Activated CD4-positive, alpha-beta T cell treated with anti-CD3 and anti-CD28 coated beads, Interleukin-2, amount 10 ng/mL, durations not matched to agents 24 days and 14 days (primary cell): ENCODE results near the gene MON2. TPM values are rescaled to one million over a fixed set of nuclear protein-coding genes. Genes with fewer than 3 reads are reported as not detected.

Experiments
- DNase-seq: peaks from one replicate; pipeline ENCODE4 v3.0.0; 2022
- H3K27ac Mint-ChIP-seq: one replicate; pipeline ENCODE4 v1.8.0; 2022; ENCODE audit warnings: mild to moderate bottlenecking, mixed read lengths
- H3K27me3 Mint-ChIP-seq: one replicate; pipeline ENCODE4 v1.8.0; 2022; ENCODE audit warnings: mixed read lengths
- H3K36me3 Mint-ChIP-seq: one replicate; pipeline ENCODE4 v1.8.0; 2022; ENCODE audit warnings: low read depth, mild to moderate bottlenecking, mixed read lengths
- H3K4me1 Mint-ChIP-seq: one replicate; pipeline ENCODE4 v1.8.0; 2021; ENCODE audit warnings: mixed read lengths
- H3K4me3 Mint-ChIP-seq: one replicate; pipeline ENCODE4 v1.8.0; 2022; ENCODE audit warnings: mild to moderate bottlenecking, moderate library complexity, mixed read lengths
- H3K9me3 Mint-ChIP-seq: one replicate; pipeline ENCODE4 v1.8.0; 2021; ENCODE audit warnings: mixed read lengths
- intact Hi-C: fragments of 100-400 bp; cut with micrococcal nuclease; formaldehyde crosslinking; loops from one replicate; pipeline ENCODE4 v1.15.1; 2023
- total RNA-seq: library from RNA; stranded (reverse); gene quantifications from 2 replicates; pipeline ENCODE4 v1.2.3, GENCODE V29; 2022

The MON2 gene
- total RNA-seq, 1 donor from 2014 or later, result 36.4 TPM

DNA sequence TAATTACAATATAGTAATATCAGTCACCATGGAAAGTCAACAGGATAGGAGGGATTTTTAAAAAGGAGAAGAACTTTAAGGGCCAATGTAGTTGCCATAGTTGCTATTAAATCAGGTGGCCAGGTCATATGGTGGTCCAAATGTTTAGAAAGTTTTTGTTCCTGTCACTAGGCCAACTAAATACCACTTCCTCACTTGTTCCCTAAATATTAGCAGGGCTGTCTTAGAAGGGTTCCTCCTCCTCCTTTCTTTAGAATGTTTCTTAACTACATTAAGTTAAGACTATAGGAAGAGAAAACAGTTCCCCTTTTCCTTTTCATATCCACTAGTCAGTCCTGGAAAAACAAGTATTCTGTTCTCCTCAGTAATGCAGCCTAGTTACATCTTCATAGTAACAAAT lies 50.3 kb downstream of the MON2 start:
- DNase-seq, result no peak
- Mint-ChIP-seq H3K36me3 (peaks cover 36% of the 10 kb centered on the region), H3K27ac (no peak overlapping the region), H3K4me1 (peaks cover 10% of the 10 kb centered on the region), H3K27me3 (no peaks in the 10 kb centered on the region), H3K9me3 (peaks cover 15% of the 10 kb centered on the region), H3K4me3 (no peak overlapping the region)
- intact Hi-C loops, result no loop called here

DNA sequence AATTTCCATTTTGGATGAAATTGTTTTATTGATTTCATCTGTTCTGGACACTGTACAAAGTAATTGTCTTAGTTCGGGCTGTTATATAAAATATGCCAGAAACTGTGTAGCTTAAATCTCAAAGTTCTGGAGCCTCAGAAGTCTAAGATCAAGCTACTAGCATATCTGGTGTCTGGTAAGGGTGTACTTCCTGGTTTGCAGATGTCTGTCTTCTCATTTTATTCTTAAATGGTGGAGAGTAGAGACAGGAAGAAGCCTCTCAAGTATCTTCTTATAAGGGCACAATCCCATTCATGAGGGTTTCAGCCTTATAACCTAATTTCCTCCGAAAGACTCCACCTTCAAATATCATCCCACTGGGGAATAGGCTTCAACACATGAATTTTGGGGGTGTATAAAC lies 51.3 kb downstream of the MON2 start:
- H3K27me3 Mint-ChIP-seq, result no peaks in the 10 kb centered on the region
- H3K36me3 Mint-ChIP-seq, result peaks cover 32% of the 10 kb centered on the region
- H3K27ac Mint-ChIP-seq, result no peak overlapping the region
- intact Hi-C loops, result no loop called here
- peaks cover 14% of the 10 kb centered on the region for H3K4me1 Mint-ChIP-seq
- peaks cover 13% of the 10 kb centered on the region for H3K9me3 Mint-ChIP-seq
- no peak for DNase-seq
- no peak overlapping the region for H3K4me3 Mint-ChIP-seq

DNA sequence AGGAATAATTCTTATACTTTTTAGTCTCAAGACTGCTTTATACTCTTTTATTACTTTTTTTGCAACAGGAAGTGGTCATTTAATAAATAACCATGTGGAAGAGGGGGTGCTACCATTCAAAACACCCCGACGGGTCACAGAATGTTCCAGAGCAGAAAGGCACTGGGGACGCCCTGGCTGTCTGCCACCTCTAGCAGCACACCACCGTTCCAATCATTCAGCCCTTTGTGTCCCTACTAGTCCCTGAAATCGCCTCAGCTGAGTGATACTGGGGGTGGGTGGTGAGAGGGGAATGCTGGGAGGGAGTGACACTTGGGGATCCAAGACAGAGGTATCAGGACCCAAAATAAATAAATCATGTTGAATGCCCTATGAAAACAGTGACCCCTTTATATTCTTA lies 52.4 kb downstream of the MON2 start:
- H3K4me1 Mint-ChIP-seq, result peaks cover 20% of the 10 kb centered on the region
- H3K4me3 Mint-ChIP-seq, result no peak overlapping the region
- H3K36me3 Mint-ChIP-seq, result peaks cover 26% of the 10 kb centered on the region
- H3K9me3 Mint-ChIP-seq, result peaks cover 10% of the 10 kb centered on the region
- no peak for DNase-seq
- intact Hi-C loops, result no loop called here
- H3K27ac Mint-ChIP-seq, result no peak overlapping the region
- no peaks in the 10 kb centered on the region for H3K27me3 Mint-ChIP-seq

DNA sequence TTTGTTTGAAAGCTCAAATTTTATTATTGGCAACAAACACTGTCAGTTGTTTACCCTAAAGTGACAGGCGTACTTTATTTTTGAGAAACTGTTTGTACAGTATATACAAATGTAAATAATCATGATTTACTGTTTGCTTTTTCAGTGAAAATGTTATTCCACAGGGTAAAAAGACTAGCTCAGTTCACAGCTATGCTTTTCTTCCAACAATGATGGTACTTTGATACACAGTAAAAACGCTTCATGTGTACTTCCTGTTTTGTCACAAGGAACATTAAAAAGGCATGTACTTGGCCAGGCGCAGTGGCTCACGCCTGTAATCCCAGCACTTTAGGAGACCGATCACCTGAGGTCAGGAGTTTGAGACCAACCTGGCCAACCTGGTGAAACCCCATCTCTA lies 53.7 kb downstream of the MON2 start:
- intact Hi-C loops, result loop anchor here (5.0 kb wide), 1 partner anchor 277 kb away; no protein-coding TSS in a partner anchor

DNA sequence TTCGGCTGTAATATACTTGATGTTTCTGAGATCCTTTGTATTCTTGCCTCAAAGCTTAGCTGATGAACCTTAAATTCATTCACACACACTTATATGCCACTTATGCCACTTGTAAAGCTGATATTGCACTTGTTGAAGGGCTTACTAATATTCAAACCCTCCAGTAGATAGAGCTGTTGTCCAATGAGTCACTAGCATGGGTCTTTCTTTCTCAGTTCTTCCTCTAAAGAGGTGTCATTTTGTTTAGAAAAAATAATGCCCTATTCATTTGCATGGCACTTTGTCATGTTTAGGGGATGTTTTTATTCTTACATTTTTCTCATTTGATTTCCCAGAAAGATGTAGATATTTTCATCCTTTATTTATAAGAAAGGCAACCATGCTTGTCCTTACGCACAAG lies 56.4 kb downstream of the MON2 start:
- Mint-ChIP-seq H3K36me3 (peaks cover 19% of the 10 kb centered on the region), H3K27me3 (no peaks in the 10 kb centered on the region), H3K27ac (no peak overlapping the region), H3K4me1 (peaks cover 23% of the 10 kb centered on the region), H3K4me3 (no peak overlapping the region), H3K9me3 (no peaks in the 10 kb centered on the region)
- intact Hi-C loops, result loop anchor here (5.0 kb wide), 1 partner anchor 274 kb away; no protein-coding TSS in a partner anchor
- no peak for DNase-seq

More for the DNA sequence above, 53.7 kb downstream of the MON2 start:
- Mint-ChIP-seq H3K4me1 (peaks cover 25% of the 10 kb centered on the region), H3K27ac (no peak overlapping the region), H3K36me3 (peaks cover 20% of the 10 kb centered on the region), H3K9me3 (peaks cover 6% of the 10 kb centered on the region), H3K27me3 (no peaks in the 10 kb centered on the region), H3K4me3 (no peak overlapping the region)
- DNase-seq, result no peak

DNA sequence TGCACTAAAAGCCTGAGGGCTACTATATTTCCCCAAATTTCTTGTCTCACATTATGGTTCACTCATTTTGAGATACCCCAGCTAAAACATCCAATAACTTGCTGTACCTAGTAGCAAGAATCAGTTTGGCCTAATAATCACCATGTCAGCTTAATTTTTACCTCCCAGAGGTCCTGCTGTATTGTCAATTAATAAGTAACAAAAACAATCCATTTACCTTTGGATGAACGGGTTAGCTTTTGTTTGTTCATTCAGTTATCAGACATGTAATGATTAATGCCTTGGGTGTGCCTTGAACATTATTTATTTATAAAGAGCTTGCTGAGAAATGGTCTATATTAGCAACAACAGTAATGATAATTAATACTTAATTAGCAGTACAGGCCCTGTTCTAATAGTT lies 57.0 kb downstream of the MON2 start:
- no peak overlapping the region for H3K4me3 Mint-ChIP-seq
- H3K9me3 Mint-ChIP-seq, result no peaks in the 10 kb centered on the region
- H3K27ac Mint-ChIP-seq, result no peak overlapping the region
- intact Hi-C loops, result loop anchor here (5.0 kb wide), 1 partner anchor 274 kb away; no protein-coding TSS in a partner anchor
- DNase-seq, result no peak
- no peaks in the 10 kb centered on the region for H3K27me3 Mint-ChIP-seq
- H3K36me3 Mint-ChIP-seq, result peaks cover 16% of the 10 kb centered on the region
- H3K4me1 Mint-ChIP-seq, result peaks cover 19% of the 10 kb centered on the region

DNA sequence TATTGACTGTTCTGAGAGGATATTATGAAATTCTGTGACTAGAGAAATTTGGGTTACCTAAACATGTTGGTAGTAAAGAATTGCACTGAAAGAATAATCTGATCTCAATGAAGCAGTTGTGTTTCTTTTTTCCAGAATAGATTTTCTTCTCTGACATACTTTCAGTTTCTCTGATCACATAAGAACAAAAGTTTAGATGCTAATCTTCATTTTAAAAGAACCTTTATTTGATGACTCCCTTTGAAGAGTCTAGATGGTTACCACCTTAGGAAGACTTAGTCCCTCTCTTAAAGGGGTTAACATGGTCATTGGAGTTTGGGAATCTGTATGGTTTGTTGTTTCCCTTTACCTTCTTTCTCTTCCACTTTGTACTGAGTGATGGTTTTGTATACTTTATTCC lies 58.6 kb downstream of the MON2 start:
- Mint-ChIP-seq H3K4me3 (peak overlapping the region; percentile 10), H3K27ac (no peak overlapping the region), H3K36me3 (peaks cover 22% of the 10 kb centered on the region), H3K4me1 (peaks cover 19% of the 10 kb centered on the region), H3K27me3 (no peaks in the 10 kb centered on the region), H3K9me3 (no peaks in the 10 kb centered on the region)
- DNase-seq, result no peak
- intact Hi-C loops, result no loop called here

DNA sequence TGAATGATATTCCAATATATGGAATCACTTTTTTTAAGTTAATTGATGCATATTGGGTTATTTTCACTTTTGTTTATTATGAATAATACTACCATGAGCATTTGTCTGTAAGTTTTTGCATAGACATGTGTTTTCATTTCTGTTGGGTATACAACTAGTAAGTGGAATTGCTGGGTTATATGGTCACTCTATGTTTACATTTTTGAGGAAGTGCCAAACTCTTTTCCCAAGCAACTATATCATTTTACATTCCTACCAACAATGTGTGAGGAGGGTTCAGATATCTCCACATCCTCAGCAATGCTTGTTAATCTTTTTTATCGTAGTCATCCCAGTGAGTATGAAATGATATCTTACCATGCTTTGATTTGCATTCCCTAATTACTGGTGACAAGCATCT lies 64.0 kb downstream of the MON2 start:
- H3K4me1 Mint-ChIP-seq, result peaks cover 4% of the 10 kb centered on the region
- H3K4me3 Mint-ChIP-seq, result no peak overlapping the region
- peaks cover 35% of the 10 kb centered on the region for H3K36me3 Mint-ChIP-seq
- intact Hi-C loops, result no loop called here
- DNase-seq, result no peak
- no peak overlapping the region for H3K27ac Mint-ChIP-seq
- no peaks in the 10 kb centered on the region for H3K27me3 Mint-ChIP-seq
- H3K9me3 Mint-ChIP-seq, result no peaks in the 10 kb centered on the region

DNA sequence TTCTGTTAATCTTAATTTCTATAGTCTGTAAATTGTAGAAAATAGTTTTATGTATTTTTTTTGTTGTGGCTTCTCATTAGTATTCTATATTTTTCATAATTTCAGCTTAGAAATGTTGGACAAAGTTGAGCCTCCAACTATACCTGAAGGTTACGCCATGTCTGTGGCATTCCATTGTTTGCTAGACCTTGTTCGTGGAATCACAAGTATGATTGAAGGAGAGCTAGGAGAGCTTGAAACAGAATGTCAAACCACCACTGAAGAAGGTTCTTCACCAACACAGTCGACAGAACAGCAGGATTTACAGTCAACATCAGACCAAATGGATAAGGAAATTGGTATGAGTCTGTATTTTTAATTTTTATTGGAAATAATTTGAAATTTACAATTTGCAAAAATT lies 65.7 kb downstream of the MON2 start:
- H3K4me3 Mint-ChIP-seq, result no peak overlapping the region
- H3K4me1 Mint-ChIP-seq, result peaks cover 2% of the 10 kb centered on the region
- no peak for DNase-seq
- H3K9me3 Mint-ChIP-seq, result no peaks in the 10 kb centered on the region
- intact Hi-C loops, result no loop called here
- no peak overlapping the region for H3K27ac Mint-ChIP-seq
- H3K36me3 Mint-ChIP-seq, result peaks cover 39% of the 10 kb centered on the region
- no peaks in the 10 kb centered on the region for H3K27me3 Mint-ChIP-seq

DNA sequence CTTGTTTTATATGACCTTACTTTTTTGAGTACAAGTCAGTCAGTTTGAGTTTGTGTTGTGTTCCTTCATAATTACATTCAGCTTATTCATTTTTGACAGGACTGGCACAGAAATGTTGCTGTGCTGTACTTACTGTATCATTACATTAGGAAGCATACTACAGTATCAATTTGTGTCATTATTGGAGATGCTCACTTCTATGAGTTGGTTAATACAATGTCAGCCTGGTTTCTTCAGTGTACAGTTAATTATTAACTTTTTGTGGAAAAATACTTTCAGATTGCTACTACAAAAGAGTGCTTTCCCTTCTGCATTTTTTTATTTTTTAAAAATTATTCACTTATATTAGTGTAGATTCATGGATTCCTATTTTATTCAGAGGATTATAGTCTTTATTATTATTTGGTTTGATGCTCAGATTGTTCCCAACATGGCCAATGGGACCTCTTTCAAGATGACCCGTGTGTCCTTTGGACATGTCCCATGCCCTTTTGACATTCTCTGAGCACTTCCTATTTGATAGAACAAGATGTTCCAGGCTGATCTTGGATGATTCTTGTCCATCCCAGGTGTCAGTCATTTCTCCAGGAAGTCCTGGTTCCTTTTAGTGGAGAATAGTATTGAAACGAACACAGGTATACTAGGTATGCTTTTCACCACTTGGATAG lies 66.6 kb downstream of the MON2 start:
- Mint-ChIP-seq H3K27ac (no peak overlapping the region), H3K4me1 (peaks cover 2% of the 10 kb centered on the region), H3K4me3 (no peak overlapping the region), H3K27me3 (no peaks in the 10 kb centered on the region), H3K9me3 (no peaks in the 10 kb centered on the region), H3K36me3 (peaks cover 38% of the 10 kb centered on the region)
- no peak for DNase-seq
- intact Hi-C loops, result no loop called here

DNA sequence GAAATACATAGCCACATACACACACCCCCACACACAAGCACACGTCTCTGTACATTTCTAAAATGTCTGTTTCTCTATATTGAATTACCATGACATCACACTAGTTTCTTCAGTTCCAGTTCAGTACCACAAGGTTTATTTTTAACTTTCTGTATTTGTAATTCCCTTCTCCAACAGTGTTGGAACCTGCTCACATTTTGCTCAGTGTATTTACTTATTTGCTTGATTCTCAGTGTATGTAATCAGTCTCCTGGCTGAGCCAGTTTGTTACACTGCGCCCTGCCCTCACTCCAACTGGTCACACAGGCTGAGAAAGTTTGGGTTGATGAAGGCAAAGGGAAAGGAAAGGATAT lies 67.1 kb downstream of the MON2 start:
- Mint-ChIP-seq H3K9me3 (no peaks in the 10 kb centered on the region), H3K27ac (no peak overlapping the region), H3K27me3 (no peaks in the 10 kb centered on the region), H3K36me3 (peaks cover 37% of the 10 kb centered on the region), H3K4me3 (no peak overlapping the region), H3K4me1 (peaks cover 2% of the 10 kb centered on the region)
- DNase-seq, result no peak
- intact Hi-C loops, result no loop called here

DNA sequence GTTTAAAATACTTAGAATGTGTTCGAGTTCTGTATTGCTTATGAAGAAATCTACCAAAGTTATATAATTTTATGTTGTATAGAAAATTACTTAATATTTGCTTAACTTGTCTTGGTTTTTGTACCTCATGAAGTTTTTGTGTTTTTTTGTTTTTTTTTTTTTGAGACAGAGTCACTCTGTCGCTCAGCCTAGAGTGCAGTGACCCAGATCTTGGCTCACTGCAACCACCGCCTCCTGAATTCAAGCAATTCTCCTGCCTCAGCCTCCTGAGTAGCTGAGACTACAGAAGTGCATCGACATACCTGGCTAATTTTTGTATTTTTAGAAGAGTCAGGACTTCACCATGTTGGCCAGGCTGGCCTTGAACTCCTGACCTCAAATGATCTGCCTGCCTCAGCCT lies 69.9 kb downstream of the MON2 start:
- Mint-ChIP-seq H3K4me1 (peaks cover 2% of the 10 kb centered on the region), H3K36me3 (peaks cover 34% of the 10 kb centered on the region), H3K4me3 (no peak overlapping the region), H3K27me3 (no peaks in the 10 kb centered on the region), H3K27ac (no peak overlapping the region), H3K9me3 (no peaks in the 10 kb centered on the region)
- intact Hi-C loops, result no loop called here
- DNase-seq, result no peak

DNA sequence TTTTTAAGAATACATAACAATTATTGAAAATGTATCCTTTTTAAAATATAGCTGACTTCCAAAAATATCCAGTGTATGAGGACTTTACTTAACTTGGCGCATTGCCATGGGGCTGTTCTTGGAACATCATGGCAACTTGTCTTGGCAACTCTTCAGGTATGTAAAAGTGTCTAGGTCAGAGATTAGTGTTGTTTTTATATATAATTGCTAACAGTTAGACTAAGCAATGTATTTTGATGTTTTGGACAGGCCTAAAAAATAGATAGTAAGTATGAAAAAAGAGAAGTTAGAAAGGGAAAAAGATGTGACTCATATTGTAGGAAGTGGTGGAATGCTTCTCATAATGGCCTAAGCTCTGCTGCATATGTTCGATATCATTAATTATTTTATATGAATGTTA lies 70.9 kb downstream of the MON2 start:
- Mint-ChIP-seq H3K9me3 (no peaks in the 10 kb centered on the region), H3K27ac (no peak overlapping the region), H3K4me1 (peaks cover 5% of the 10 kb centered on the region), H3K36me3 (peaks cover 34% of the 10 kb centered on the region), H3K27me3 (no peaks in the 10 kb centered on the region), H3K4me3 (no peak overlapping the region)
- no peak for DNase-seq
- intact Hi-C loops, result no loop called here

DNA sequence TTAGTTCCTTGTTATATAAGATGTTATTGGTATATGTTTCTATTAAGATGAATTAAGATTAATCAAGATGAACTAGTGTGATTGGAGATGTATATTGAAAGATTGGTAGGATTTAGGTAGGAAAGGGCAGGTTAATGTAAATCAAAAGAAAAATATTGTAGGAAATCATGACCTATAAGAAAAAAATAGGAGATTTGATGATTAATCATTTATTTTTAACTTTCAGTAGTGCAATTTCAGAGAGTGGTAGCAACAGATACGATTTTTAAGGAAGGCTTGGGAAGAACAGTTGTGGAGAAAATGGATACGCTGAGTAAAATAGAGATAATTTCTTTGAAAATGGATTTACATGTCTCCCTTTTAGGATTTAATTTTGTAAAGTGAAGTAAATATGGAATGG lies 73.7 kb downstream of the MON2 start:
- intact Hi-C loops, result no loop called here
- no peak for DNase-seq
- Mint-ChIP-seq H3K36me3 (peaks cover 33% of the 10 kb centered on the region), H3K27me3 (no peaks in the 10 kb centered on the region), H3K4me3 (no peak overlapping the region), H3K9me3 (no peaks in the 10 kb centered on the region), H3K4me1 (peaks cover 5% of the 10 kb centered on the region), H3K27ac (no peak overlapping the region)

DNA sequence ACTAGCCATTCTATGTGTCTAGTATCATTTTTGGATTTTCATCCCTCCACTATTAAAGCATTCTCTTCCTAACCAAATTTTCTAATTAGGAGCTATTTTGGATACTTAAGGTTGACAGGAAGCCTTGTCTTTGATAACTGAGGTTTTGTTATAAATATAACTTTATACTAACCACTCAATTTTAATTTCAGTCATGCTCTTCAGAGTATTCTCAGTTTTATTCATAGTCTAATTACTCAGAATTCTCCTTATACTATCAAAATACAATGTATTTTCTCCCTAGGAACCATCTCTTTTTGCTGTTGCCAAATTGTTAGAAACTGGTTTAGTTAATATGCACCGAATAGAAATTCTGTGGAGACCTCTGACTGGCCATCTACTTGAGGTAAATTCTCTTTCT lies 76.2 kb downstream of the MON2 start:
- Mint-ChIP-seq H3K4me3 (no peak overlapping the region), H3K27me3 (no peaks in the 10 kb centered on the region), H3K4me1 (peaks cover 5% of the 10 kb centered on the region), H3K9me3 (no peaks in the 10 kb centered on the region), H3K27ac (peak overlapping the region; percentile 7), H3K36me3 (peaks cover 32% of the 10 kb centered on the region)
- no peak for DNase-seq
- intact Hi-C loops, result no loop called here
